Caco-2 (cell line): ENCODE results near the gene NFE2L2. TPM values are rescaled to one million over a fixed set of nuclear protein-coding genes. Genes with fewer than 3 reads are reported as not detected.

Source experiments
- BruUV-seq: library from RNA; stranded (reverse); fragments of 400-500 nt; replicated peaks from 2 replicates; lab custom pipeline; 2021; lab: Mats Ljungman, UMichigan
- CTCF ChIA-PET: fragments of 300-600 bp; sonication (Branson Sonifier 250); formaldehyde crosslinking; loops from one replicate; lab custom pipeline; 2022; ENCODE audit warnings: antibody characterized with exemption; lab: Charles Lee
- POLR2A ChIA-PET: fragments of 300-600 bp; sonication (Branson Sonifier 250); formaldehyde crosslinking; loops from one replicate; lab custom pipeline; 2022; ENCODE audit warnings: antibody characterized with exemption; lab: Charles Lee
- DNase-seq, 2 experiments: peaks; one replicate each; pipeline versions ENCODE4 v3.0.0 to v3.0.0-alpha.2; 2020 to 2022
- H3K27me3 ChIP-seq: replicated peaks from 2 replicates; pipeline ENCODE4 v1.6.0; 2011; ENCODE audit warnings: low read length; ENCODE audit not compliant: control insufficient read depth, insufficient read depth
- H3K36me3 ChIP-seq: 2 replicates; pipeline ENCODE4 v1.5.1; 2011; ENCODE audit warnings: low read length; ENCODE audit not compliant: control insufficient read depth, insufficient read depth
- H3K4me1 ChIP-seq: fragments of 250-450 bp; sonication (Bioruptor Pico); 2 replicates; pipeline ENCODE4 v1.5.1; 2020; ENCODE audit warnings: mild to moderate bottlenecking
- H3K4me3 ChIP-seq: 2 replicates; pipeline ENCODE4 v1.5.1; 2011; ENCODE audit warnings: low read depth, mild to moderate bottlenecking, control low read depth, low read length
- H3K9me3 ChIP-seq: fragments of 250-450 bp; sonication (Bioruptor Pico); 2 replicates; pipeline ENCODE4 v1.5.1; 2020; ENCODE audit warnings: mild to moderate bottlenecking, moderate library complexity
- H3K27ac Mint-ChIP-seq: one replicate; pipeline ENCODE4 v1.8.0; 2022; ENCODE audit warnings: mixed read lengths; ENCODE audit not compliant: unreplicated experiment
- H3K27me3 Mint-ChIP-seq: one replicate; pipeline ENCODE4 v1.8.0; 2022; ENCODE audit warnings: mixed read lengths; ENCODE audit not compliant: insufficient read depth, unreplicated experiment
- H3K36me3 Mint-ChIP-seq: one replicate; pipeline ENCODE4 v1.8.0; 2022; ENCODE audit warnings: mild to moderate bottlenecking, mixed read lengths; ENCODE audit not compliant: insufficient read depth, unreplicated experiment
- H3K4me1 Mint-ChIP-seq: one replicate; pipeline ENCODE4 v1.8.0; 2022; ENCODE audit warnings: low read depth, mixed read lengths; ENCODE audit not compliant: unreplicated experiment
- H3K4me3 Mint-ChIP-seq: one replicate; pipeline ENCODE4 v1.8.0; 2022; ENCODE audit warnings: mild to moderate bottlenecking, moderate library complexity, mixed read lengths; ENCODE audit not compliant: unreplicated experiment
- H3K9me3 Mint-ChIP-seq: one replicate; pipeline ENCODE4 v1.8.0; 2022; ENCODE audit warnings: mixed read lengths; ENCODE audit not compliant: unreplicated experiment
- CTCF ChIP-seq, 2 experiments: fragments of 200-600 bp in 1 of 2; IDR thresholded peaks; 1 replicate in 1 of 2; 2 replicates in 1 of 2; pipeline versions ENCODE4 v1.5.1 to v1.8.0; 2011 to 2022; ENCODE audit warnings: antibody characterized with exemption in 1 of 2, control low read depth in 1 of 2, inconsistent platforms in 1 of 2, low read depth in 1 of 2, low read length in 1 of 2, mild to moderate bottlenecking in 1 of 2, moderate library complexity in 1 of 2; ENCODE audit not compliant: insufficient read depth in 1 of 2, severe bottlenecking in 1 of 2, unreplicated experiment in 1 of 2
- intact Hi-C: fragments of 100-400 bp; cut with micrococcal nuclease; formaldehyde crosslinking; loops from one replicate; pipeline ENCODE4 v1.10.0; 2022; ENCODE audit not compliant: unreplicated experiment
- total RNA-seq: library from RNA; stranded (reverse); gene quantifications from 2 replicates; pipeline ENCODE4 v1.2.3, GENCODE V29; 2022

Gene NFE2L2
- total RNA-seq, 1 experiment from 2014 or later: 75.7 TPM

GRCh38 chr2:177263451-177264208 is 897 bp downstream of the NFE2L2 start:
- Mint-ChIP-seq H3K36me3 (peaks cover 33% of the 10 kb centered on the region), H3K27ac (peak overlapping the region; percentile 91), H3K4me1 (peaks cover 21% of the 10 kb centered on the region), H3K27me3 (no peaks in the 10 kb centered on the region), H3K9me3 (no peaks in the 10 kb centered on the region), H3K4me3 (peak overlapping the region; percentile 97)
- H3K36me3 ChIP-seq: no peaks in the 10 kb centered on the region
- BruUV-seq: no TSS peak
- POLR2A ChIA-PET: interaction anchor here (0.6 to 2.4 kb wide), 8 partner anchors 9 to 134 kb away, joined by 3 to 22 read pairs (median 4); partner anchors contain the start of gene HNRNPA3
- H3K27me3 ChIP-seq: no peaks in the 10 kb centered on the region
- intact Hi-C loops: loop anchor here (1.0 to 5.0 kb wide), 7 partner anchors 9 to 153 kb away; no protein-coding TSS in a partner anchor
- peak overlapping the region; percentile 91 for H3K4me3 ChIP-seq
- no peaks in the 10 kb centered on the region for H3K9me3 ChIP-seq
- peaks cover 40% of the 10 kb centered on the region for H3K4me1 ChIP-seq
- peak; percentile 83 to 95 for TF ChIP-seq CTCF (IDR thresholded peaks at IDR 0.05; ENCODE audit: insufficient read depth in 1 of 2, low read depth in 1 of 2, low read length in 1 of 2, severe bottlenecking in 1 of 2, unreplicated experiment in 1 of 2)
- CTCF ChIA-PET: interaction anchor here (1.1 to 4.2 kb wide), 4 partner anchors 9 to 98 kb away, joined by 4 to 44 read pairs (median 5); no protein-coding TSS in a partner anchor
- peak; percentile 98 to 99 for DNase-seq

- no peak for TF ChIP-seq CTCF (IDR thresholded peaks at IDR 0.05; ENCODE audit: insufficient read depth in 1 of 2, low read depth in 1 of 2, low read length in 1 of 2, severe bottlenecking in 1 of 2, unreplicated experiment in 1 of 2)
- no peak for DNase-seq
- Mint-ChIP-seq H3K27me3 (no peaks in the 10 kb centered on the region), H3K36me3 (peaks cover 39% of the 10 kb centered on the region), H3K27ac (peak overlapping the region; percentile 91), H3K4me1 (peaks cover 21% of the 10 kb centered on the region), H3K9me3 (no peaks in the 10 kb centered on the region), H3K4me3 (peak overlapping the region; percentile 97)
- H3K4me3 ChIP-seq: peak overlapping the region; percentile 91
- no peaks in the 10 kb centered on the region for H3K27me3 ChIP-seq
- H3K4me1 ChIP-seq: peaks cover 41% of the 10 kb centered on the region
- intact Hi-C loops: loop anchor here (1.0 to 5.0 kb wide), 6 partner anchors 9 to 154 kb away; no protein-coding TSS in a partner anchor
- H3K36me3 ChIP-seq: no peaks in the 10 kb centered on the region; the same call in 1 of the 2 replicates
- TSS peak; percentile 28 for BruUV-seq
- H3K9me3 ChIP-seq: no peaks in the 10 kb centered on the region
- CTCF ChIA-PET: interaction anchor here (1.1 to 4.2 kb wide), 3 partner anchors 8 to 98 kb away, joined by 4 to 44 read pairs (median 5); no protein-coding TSS in a partner anchor
- POLR2A ChIA-PET: interaction anchor here (0.6 to 2.4 kb wide), 6 partner anchors 8 to 129 kb away, joined by 3 to 22 read pairs (median 4); partner anchors contain the start of gene HNRNPA3
These were observed 1.5 kb downstream of the NFE2L2 start for GRCh38 chr2:177262958-177263450.

- Histone ChIP-seq H3K36me3 (no peaks in the 10 kb centered on the region; the same call in 1 of the 2 replicates), H3K27me3 (no peaks in the 10 kb centered on the region), H3K4me3 (peak overlapping the region; percentile 91), H3K9me3 (no peaks in the 10 kb centered on the region), H3K4me1 (peaks cover 41% of the 10 kb centered on the region)
- Mint-ChIP-seq H3K36me3 (peaks cover 48% of the 10 kb centered on the region), H3K27me3 (no peaks in the 10 kb centered on the region), H3K4me3 (peak overlapping the region; percentile 97), H3K4me1 (peaks cover 16% of the 10 kb centered on the region), H3K9me3 (no peaks in the 10 kb centered on the region), H3K27ac (peak overlapping the region; percentile 91)
- intact Hi-C loops: loop anchor here (2.0 to 5.0 kb wide), 2 partner anchors 135 to 155 kb away; no protein-coding TSS in a partner anchor
- TF ChIP-seq CTCF (IDR thresholded peaks at IDR 0.05; ENCODE audit: insufficient read depth in 1 of 2, low read depth in 1 of 2, low read length in 1 of 2, severe bottlenecking in 1 of 2, unreplicated experiment in 1 of 2): no peak
- no peak for DNase-seq
- POLR2A ChIA-PET: no interaction called here
- CTCF ChIA-PET: no interaction called here
- BruUV-seq: no TSS peak
These were observed 2.4 kb downstream of the NFE2L2 start for GRCh38 chr2:177262092-177262491.
